GM19452 (cell line): ENCODE results near the gene ADARB2.

Source experiments
- ATAC-seq: cut with Tn5 transposase; IDR thresholded peaks from one replicate; pipeline ENCODE4 v1.9.1; 2021; ENCODE audit not compliant: unreplicated experiment

Gene ADARB2

DNA sequence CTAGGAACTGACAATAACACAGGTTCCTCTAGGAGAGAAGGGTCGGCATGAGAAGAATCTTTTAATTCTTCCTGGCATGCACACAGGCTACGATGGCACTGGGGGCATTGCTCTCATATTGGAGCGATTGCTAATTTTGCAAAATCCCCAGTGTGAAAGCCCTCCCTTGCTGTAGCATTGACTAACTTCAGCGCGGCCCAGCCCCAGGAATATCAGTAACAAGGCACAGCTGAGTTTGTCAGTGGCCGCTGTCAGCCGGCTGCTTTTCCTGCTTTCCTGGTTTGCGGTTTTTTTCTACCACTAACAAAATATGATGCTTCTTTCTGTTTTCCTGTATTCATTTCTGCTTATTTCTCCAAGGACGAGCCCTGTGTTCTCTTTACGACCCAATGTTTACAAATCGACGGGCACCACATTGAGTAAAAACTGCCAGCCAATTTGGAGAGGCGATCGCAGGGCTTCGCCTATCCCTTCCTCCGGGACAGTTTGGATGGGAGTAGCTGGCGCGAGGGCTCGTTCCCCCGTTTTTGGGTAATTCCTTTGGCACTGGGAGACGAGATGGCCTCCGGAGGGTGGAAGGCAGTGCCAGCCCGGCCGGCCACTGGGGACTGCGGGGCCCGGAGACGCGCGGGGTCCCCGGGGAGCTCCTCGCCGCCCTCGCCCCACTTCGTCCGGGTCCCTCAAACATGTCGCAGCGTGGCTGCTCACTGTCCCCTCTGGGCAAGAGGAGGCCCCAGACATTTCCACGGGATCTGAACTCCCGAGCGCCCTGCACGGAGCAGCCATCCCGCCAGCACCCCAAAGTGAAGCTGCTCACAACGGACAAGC, 967 bp downstream of the ADARB2 start:
- no peak for ATAC-seq

- no peak for ATAC-seq
These were observed 1.8 kb downstream of the ADARB2 start for GRCh38 chr10:1735562-1735961.

- ATAC-seq = no peak
These were observed 3.0 kb downstream of the ADARB2 start for GRCh38 chr10:1734288-1734687.

DNA sequence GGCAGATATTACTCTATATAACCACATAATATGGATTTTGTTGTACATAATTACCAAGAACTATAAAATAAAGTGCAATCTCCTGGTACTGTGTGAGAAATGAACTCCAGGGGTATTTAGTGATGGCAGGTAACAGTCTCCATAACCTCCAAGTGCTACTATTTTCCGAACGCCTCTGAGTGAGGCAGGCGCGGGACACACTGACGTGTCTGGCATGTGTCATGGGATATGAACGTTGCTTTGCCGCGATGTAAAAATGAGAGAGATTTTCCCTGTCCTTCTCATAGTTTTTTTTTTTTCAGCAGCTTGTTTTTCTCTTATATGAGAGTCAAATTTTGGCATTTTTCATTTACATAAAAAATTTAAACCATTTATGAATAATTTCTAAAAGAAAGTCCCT, 3.6 kb downstream of the ADARB2 start:
- ATAC-seq = no peak

- no peak for ATAC-seq
These were observed 4.7 kb downstream of the ADARB2 start for GRCh38 chr10:1732564-1732996.

GRCh38 chr10:1731592-1731991, 5.7 kb downstream of the ADARB2 start:
- no peak for ATAC-seq

- ATAC-seq = no peak
These were observed 7.6 kb downstream of the ADARB2 start for GRCh38 chr10:1729751-1730150.

DNA sequence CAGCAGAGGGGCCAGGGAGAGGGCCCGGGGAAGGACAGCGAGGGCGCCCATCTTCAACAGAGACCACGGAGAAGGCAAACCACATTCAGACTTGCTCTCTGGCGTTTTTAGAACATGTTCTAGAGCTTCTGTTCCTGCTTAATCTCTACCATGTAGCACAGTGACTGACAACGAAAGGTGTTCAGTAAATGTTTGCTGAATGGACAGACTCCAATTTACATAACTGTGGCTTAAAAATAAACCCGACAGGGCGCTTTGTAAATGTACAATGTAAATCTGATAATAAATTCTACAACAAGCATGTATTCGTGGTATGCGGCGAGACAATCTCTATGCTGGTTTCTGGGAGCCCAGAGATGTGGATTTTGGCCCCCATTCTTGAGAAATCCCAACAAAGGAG, 10.5 kb downstream of the ADARB2 start:
- no peak for ATAC-seq

GRCh38 chr10:1724921-1725488, 12.3 kb downstream of the ADARB2 start:
- no peak for ATAC-seq

- no peak for ATAC-seq
These were observed 20.5 kb downstream of the ADARB2 start for GRCh38 chr10:1716839-1717238.

- ATAC-seq = no peak
These were observed 21.5 kb downstream of the ADARB2 start for GRCh38 chr10:1715821-1716220.

DNA sequence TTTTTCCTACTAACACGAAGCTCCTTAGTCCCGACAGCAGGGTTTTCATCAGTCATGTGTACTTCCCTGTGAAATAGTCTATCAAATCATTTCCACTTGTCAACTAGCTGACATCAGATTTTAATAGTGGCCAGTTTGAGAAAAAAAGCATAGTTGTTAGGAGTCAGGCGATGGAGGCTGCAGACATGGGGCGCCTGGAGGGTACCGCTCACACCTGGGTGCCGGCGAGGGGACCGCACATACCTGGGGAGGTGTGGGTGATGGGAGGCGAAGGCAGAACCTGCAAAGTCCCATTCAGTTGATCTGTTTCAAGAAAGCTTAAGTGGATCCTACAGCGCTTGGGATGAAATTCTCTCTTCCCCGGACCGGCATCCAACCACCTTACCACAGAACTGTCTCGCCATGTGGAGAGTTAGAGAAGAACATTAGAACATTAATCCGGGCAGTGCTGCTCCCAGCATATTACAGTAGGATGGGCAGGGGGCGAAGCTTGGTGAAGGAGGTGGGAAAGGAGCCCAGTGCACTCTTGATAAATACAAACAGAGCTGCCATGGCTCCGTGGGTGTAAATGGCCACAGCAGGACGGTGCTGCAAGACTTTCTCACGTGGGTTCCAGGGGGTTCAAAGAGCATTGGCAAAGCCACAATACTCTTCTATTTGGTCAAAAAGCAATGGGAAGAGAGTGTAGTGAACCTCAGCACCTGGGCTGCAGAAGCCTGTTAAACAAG, 24.2 kb downstream of the ADARB2 start:
- no peak for ATAC-seq

GRCh38 chr10:1712314-1712713, 25.0 kb downstream of the ADARB2 start:
- ATAC-seq = no peak

DNA sequence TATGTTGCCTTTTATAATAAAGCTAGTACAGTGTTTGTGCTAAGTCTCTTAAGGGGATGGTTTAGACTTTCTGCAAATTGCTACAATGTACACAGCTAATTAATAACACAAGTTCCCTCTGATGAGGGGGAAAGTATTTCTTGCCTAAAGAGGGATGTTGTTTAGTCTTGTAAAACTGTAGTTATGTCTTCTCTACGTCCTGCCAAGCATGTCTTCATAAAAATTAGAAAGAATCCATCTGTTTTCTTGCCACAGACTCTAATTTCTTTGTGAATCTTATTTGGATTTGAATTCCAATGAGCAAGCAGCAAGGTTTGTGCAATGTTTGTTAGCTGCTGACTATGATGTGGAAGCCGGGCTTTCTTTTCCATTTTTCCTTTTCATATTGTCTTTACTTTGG, 28.2 kb downstream of the ADARB2 start:
- no peak for ATAC-seq

DNA sequence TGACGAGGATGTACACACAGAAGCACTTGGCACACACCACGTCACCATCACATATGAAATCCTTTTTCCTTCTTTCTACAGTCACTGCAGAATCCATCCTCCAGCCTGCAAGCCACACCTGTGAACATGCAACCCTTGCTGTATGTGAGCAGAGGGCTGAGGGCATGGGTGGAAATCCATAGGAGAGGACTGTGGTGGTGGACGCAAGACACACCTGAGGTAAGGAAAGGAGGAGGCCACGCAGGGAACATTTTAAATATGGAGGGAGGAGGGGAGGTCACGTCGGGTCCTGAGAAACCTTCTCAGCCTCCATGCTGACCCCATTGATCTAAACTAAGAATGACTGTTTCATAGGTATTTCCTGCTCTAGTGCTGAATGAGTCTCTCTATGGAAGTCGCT, 28.6 kb downstream of the ADARB2 start:
- ATAC-seq = no peak

GRCh38 chr10:1706711-1707110, 30.6 kb downstream of the ADARB2 start:
- ATAC-seq = no peak

DNA sequence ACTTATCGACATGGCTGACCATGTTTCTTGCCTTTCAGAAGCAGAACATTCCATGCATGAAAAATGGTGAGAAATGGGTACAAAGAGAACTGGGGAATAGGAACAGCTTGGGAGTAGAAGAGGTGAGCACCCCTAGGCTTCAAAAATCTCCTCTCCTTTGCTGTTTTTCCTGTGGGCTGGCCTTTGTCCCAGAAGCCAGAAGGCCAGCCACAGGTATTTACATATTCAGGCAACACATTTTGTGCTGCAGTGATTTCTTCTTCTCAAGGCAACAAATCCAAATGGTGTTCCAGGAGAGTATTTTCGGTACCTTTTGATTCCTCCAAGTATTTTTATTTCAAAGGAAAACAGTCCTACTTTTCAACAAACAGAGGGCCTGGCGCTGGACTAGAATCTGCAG, 31.1 kb downstream of the ADARB2 start:
- ATAC-seq = no peak

- ATAC-seq = no peak
These were observed 39.1 kb downstream of the ADARB2 start for GRCh38 chr10:1698185-1698584.

GRCh38 chr10:1696106-1696505, 41.2 kb downstream of the ADARB2 start:
- no peak for ATAC-seq

- no peak for ATAC-seq
These were observed 47.2 kb downstream of the ADARB2 start for GRCh38 chr10:1690086-1690485.

GRCh38 chr10:1688531-1688930, 48.8 kb downstream of the ADARB2 start:
- no peak for ATAC-seq

GRCh38 chr10:1687623-1688150, 49.6 kb downstream of the ADARB2 start:
- no peak for ATAC-seq
